GM21619 (cell line): ENCODE results near the gene KCNH1.

Experiments used
- ATAC-seq: cut with Tn5 transposase; IDR thresholded peaks from one replicate; pipeline ENCODE4 v1.9.1; 2021; ENCODE audit not compliant: unreplicated experiment

The KCNH1 gene, protein sequence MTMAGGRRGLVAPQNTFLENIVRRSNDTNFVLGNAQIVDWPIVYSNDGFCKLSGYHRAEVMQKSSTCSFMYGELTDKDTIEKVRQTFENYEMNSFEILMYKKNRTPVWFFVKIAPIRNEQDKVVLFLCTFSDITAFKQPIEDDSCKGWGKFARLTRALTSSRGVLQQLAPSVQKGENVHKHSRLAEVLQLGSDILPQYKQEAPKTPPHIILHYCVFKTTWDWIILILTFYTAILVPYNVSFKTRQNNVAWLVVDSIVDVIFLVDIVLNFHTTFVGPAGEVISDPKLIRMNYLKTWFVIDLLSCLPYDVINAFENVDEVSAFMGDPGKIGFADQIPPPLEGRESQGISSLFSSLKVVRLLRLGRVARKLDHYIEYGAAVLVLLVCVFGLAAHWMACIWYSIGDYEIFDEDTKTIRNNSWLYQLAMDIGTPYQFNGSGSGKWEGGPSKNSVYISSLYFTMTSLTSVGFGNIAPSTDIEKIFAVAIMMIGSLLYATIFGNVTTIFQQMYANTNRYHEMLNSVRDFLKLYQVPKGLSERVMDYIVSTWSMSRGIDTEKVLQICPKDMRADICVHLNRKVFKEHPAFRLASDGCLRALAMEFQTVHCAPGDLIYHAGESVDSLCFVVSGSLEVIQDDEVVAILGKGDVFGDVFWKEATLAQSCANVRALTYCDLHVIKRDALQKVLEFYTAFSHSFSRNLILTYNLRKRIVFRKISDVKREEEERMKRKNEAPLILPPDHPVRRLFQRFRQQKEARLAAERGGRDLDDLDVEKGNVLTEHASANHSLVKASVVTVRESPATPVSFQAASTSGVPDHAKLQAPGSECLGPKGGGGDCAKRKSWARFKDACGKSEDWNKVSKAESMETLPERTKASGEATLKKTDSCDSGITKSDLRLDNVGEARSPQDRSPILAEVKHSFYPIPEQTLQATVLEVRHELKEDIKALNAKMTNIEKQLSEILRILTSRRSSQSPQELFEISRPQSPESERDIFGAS

DNA sequence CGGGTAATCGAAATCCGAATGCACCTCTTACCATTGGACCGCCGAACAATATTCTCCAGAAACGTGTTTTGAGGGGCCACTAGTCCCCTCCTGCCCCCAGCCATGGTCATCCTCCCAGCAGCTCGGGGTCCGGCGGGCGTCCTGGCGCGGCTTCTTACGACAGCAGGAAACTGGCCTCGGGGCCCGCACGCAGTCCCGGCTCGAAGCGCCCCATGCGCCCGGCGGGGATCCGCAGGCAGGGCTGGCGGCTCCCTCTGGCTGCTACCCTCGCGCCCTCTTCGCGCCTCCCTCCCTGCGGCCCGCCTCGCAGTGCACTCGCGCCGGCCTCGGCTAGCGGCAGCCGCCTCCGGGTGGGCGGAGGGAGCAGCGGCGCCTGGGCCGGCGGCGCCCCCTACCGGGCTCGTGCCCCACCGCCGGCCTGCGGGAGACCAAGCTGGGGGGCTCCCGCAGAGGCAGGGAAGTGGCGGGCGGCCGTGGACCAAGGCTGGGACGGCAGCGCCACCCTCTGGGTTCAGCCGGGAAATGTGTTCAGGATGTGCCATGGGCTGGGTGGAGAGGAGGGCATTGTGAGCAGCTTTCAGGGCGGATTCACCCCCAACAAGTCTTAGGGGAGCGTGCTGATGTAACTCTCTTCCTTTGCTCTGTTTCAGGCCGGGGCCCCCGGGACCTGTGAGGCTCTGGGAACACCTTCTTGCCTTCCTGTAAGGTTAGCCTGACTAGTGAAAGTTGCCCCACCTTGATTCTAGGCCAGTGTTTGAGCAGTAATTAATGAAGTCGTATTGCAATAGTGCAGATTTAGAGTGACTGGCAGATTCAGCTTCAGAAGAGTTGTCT lies at the start of gene KCNH1:
Gene KCNH1, minus strand, starts transcription at position 313 of the 834 bp plus-strand sequence. Its CDS starts 203 bp downstream, at position 110.
- ATAC-seq, result peak; percentile 90

DNA sequence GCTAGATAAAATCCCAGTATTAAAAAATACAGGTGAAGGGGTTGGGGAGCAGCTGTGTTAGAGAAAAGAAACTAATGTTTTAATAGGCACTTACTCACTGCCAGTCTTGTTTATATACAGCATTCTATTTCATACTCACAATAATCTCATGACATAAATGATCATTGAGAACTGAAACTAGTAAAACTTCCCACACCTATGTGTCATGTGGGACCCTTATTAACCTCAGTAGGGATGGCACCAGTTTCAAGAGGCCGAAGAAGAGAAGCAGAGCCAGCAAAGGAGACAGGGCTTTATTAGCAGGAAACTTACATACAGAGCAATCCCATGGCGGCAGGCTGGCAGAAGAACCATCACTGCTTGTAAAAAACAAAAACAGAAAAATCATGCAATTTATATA lies 48.8 kb upstream of the KCNH1 start:
- no peak for ATAC-seq

DNA sequence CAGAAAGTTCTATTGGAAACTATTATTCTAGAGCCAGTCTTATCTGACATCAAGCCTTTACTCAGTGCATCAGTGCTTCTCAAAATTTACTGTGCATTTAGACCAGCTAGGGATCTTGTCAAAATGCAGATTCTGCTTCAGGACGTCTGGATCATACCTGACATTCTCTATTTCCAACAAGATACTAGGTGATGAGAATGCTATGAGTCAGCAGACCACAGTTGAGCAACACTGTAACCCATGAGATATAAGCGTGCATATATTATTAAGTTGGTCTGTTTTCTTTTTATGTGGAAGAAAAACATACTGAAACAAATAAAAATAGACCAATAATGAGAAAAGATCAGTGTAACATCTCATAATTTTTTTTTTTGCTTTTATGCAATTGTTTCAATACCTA lies 40.4 kb upstream of the KCNH1 start:
- no peak for ATAC-seq

DNA sequence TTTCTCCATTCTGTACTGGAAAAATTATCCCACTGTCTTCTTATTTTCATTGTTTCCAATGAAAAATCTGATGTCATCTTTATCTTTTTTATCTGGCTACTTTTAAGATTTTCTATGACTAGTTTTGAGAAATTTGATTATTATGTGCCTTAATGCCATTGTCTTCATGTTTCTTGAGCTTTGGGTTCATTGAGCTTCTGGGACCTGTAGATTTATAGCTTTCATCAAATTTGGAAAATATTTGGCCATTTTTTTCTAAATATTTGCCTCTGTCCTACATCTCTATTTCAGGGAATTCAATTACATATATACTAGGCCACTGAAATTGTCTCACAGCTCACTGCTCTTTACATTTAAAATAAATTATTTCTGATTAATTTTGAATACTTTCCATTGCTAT lies 38.7 kb upstream of the KCNH1 start:
- ATAC-seq, result no peak

DNA sequence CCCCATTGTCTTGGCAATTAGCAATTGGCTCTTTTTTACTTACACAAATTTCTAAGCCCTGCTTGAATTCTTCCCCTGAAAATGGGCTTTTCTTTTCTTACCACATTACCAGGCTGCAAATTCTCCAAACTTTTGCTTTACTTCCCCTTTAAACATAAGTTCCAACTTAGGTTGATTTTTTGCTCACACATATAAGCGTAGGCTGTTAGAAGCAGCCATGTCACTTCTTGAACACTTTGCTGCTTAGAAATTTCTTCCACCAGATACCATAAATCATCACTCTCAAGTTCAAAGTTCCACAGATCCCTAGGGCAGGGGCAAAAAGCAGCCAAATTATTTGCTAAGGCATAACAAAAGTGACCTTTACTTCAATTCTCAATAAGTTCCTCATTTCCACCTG lies 35.4 kb upstream of the KCNH1 start:
- no peak for ATAC-seq

DNA sequence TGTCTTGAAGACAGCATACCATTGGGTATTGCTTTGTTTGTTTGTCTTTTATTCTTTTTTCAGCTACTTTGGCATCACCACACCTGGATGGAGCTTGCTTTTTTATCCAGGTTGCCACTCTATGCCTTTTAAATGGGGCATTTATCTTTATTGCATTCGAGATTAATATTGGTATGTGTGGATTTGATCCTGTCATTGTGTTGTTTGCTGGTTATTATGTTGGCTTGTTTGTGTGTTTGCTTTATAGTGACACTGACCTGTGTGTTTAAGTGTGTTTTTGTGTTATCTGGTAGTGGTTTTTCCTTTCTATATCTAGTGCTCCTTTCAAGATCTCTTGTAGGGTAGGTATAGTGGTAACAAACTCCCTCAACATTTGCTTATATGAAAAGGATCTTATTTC lies 24.9 kb upstream of the KCNH1 start:
- no peak for ATAC-seq

DNA sequence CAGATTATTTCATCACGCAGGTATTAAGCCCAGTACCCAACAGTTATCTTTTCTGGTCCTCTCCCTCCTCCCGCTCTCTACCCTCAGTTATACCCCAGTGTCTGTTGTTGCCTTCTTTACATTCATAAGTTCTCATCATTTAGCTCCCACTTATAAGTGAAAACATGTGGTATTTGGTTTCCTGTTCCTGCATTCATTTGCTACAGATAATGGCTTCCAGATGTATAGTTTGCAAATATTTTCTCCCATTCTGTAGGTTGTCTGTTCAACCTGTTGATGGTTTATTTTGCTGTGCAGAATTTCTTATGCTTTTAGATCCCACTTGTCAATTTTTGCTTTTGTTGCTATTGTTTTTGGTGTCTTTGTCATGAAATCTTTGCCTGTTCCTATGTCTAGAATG lies 21.1 kb upstream of the KCNH1 start:
- ATAC-seq, result no peak

DNA sequence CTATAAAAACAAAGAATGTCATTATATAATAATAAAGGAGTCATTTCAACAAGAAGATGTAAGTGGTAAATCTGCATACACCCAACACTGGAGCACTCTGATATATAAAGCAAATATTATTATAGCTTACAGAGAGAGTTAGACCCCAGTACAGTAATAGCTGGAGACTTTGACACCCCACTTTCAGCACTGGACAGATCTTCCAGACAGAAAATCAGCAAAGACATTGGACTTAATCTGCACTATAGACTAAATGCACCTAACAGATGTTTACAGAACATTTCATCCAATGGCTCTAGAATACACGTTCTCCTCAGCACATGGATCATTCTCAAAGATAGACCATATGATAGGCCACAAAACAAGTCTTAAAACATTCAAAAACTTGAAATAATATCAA lies 20.0 kb upstream of the KCNH1 start:
- no peak for ATAC-seq

DNA sequence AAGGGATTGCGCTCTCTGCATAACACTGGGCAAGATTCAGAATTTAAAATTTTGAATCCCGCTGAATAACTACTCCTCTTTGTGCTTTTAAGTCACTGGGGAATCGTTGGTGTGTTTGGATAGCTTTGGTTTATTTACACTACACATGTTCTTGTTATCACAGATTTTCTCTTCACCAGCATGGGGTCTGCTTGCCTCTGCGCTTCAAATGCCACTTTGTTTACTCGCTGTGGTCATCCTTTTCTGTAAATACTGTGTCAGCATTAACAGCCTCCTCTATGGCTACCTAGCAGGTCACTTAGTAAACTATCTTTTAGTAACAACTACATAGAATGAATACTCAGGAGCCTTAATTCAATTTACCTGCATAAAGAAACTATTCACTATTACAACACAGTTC lies 14.4 kb upstream of the KCNH1 start:
- ATAC-seq, result no peak

DNA sequence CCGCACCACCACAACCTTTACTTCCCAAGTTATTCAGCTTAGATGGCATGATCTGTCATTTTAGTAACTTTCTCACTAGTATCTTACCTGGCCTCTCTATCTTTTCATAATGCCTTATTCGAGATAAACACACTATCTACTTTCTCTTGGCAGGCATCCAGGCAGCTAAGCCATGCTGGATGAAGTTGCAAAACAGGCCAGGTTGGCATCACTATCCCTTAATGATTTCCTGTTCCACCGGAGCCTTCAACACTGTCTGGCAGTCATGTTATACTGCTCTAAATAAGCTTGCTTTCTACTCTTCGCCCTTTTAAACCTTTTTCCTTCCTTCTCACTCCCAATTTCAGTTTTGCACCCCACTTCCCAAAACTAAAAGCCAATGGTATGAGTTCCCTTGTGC lies 12.0 kb upstream of the KCNH1 start:
- ATAC-seq, result no peak

DNA sequence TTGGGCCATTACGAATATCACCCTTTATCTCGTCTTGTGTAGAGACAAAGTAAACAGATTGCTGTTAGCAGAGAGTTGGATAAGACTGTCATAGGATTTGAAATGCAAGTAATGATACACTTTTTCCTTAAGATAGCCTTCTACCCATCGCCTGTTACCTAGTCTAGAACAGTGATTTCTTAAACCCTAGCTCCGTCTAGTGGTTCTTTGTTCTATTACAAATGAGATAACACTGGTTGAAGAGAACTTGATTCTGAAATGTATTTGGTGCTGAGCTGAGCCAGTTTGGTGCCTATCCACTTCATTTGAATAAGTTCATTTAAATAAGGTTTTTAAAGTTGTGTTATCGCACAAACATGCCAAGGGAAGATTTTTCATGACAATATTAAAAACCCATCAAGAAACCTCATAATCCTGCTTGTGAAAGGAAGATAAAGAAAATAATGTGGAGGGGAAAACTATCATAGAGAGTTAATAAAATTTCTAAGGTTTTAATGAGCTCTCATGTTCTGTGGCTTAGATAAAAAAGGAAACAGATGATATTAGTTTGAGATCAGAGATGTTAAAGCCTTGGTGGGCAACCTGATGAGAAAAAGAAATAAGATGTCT lies 1.5 kb upstream of the KCNH1 start:
- ATAC-seq, result no peak

DNA sequence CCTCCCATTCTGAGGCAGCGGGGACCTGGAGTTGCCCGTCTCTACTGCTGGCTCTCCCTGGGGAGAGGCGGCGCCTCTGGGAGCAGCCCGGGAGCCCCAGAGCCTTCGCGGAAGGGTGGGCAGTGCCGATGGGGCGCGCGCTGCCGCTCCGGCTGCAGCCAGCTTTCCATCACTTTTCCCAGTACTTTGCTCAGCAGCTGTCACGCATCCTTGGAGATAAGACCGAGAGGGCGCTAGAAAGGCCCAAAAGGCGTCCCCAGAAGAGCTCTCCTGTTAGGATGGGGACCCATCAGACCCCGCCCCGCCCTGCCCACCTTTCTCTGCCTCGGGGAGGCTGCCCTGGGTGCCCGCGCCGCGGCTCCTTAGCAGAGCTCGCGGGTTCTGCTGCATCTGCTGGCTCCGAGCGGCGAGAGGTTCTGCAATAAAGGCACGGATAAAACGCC lies 534 bp downstream of the KCNH1 start:
- no peak for ATAC-seq

DNA sequence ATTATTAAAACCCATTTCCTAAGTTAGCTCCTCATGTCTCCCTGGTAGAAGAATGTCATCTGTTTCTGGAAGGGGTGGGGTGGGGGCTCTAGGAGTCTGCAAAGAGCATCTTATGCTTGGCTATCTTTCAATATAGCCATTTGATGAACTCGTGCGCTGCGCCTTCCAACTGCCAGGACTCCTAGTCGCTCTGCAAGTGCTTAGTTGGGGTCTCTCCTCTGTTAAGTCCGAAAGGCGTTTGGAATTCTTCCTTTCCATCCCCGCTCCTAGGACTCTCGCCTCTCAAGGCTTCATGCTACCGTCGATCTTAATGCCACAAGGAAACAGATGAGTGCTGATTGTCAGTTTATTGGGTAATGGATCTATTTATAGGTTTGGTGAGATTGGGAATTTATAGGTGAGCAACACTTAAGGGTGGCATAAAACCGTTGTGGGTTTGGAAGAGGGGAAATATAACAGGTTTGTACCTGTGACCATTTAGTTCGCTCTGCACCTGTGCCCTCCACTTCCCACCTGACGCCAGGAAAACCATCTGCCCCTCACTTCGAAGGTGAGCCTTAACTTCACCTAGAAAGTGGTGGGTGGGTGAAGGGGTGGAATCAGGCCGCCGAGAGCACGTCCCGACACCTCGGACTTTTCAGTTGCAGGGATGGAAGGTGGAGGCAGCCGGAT lies 1.1 kb downstream of the KCNH1 start:
- no peak for ATAC-seq

DNA sequence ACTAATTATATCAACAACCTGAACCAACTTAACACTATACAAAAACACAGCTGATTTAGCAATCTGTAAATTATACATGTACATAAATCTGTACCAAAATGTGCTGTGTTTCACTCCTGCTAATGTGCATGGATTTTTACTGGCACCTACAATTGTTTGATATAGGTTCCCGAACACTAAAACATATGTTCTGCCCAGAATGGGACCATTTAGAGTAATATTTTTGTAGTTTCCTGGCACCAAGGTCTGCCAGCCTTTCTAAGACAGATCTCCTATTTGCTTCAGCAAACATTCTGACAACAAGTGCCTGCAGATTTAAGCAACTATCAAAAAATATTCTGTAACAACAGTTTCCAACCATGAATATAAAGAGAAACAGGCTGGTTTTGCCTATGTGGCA lies 4.2 kb downstream of the KCNH1 start:
- no peak for ATAC-seq

DNA sequence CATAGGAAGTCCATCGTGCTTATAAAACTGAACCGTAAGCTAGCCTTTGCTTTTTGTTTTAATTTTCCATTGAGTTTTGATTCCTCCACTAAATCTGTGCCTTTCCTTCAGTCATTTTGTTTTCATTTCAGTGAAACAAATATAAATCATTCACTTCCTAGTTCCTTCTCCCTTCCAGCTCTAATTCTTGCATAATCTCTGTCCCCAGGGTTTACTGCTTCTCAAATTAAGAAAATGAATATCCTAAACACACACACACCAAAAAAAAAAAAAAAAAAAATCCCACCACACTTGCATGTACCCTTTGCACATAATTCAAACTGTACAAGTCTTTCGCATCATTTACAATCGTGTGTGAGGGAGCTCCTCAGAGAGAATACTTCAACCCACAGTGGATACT lies 6.8 kb downstream of the KCNH1 start:
- ATAC-seq, result no peak

DNA sequence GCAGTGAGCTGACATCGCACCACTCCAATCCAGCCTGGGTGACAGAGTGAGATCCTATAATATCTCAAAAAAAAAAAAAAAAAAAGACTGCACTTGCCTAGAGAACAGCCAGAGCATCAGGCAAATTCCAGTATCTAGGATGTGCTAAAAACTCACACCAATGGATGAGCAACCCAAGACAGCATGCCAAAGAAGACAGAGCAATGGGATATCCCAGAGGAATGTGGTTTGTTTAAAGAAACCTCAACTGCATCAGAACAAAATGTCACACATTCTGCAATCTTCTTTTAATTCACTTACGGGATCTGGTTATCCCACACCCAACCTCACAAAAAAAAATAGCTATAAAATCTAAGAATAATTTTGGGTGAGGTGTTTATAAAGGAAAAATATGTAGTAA lies 7.3 kb downstream of the KCNH1 start:
- no peak for ATAC-seq

DNA sequence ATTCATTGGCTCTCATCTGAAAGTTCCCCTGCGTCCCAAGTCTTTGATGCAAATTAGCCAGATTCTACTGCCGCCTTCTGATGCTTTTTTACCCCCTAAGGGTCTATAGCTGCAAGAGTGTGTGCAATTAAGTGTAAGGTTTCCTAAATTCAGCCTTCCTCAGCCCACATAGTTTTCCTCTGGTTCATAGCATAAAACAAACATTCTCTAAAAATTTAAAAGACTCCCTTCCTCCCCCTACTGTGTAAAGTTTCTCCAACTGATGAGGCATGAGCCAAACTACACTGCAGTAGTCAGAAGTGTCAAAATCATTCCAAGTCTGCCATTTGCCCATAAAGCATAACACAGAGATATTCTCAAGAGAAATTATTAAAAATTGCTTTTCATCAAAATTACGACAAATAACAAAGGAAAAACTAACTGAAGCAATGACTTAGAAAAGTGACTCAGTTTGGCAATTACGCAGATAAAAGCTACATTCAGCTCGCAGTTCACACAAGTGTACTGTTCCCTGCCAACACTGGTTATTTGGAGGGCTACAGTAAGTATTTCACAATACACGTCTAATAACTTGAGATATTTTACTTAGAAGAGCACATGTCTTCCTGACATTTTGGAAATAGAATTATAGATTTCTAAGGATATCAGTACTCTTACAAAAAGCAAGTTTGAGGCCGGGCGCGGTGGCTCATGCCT lies 15.4 kb downstream of the KCNH1 start:
- no peak for ATAC-seq

DNA sequence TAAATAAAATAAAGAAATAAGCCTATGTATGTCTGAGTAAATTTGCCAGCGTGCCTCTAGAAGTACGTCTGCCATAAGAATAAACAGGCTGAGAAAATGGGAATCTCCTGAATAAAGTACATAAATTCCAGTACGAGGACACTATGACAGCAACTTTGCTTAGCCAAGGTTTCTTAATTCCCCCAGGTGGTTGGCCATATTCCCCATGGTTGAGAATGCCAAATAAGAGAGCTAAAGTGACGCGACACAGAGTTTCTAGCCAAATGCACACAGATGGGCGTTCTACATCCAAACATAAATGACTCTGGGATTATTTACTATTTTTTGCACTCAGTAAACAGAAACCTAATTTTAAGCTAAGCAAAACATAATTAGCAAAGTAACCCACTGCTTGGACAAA lies 19.5 kb downstream of the KCNH1 start:
- no peak for ATAC-seq

DNA sequence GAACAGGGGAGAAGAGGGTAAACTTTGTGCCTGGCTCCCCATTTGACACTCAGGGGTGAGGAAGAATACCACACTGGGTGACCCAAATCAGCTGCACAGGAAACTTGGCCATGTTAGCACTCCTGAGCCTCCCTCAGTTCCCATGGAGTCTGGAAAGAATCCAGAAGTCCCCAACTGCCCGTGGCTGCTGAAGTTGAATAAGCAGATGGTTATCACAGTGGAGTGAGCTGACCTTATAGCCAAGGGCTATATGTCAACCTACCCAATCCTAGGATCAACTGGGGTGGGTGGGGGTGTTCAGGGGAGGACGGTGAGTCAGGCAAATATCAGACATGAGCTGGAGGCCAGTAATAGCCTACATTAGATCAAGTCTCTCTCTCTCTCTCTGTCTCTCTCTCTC lies 20.4 kb downstream of the KCNH1 start:
- no peak for ATAC-seq

DNA sequence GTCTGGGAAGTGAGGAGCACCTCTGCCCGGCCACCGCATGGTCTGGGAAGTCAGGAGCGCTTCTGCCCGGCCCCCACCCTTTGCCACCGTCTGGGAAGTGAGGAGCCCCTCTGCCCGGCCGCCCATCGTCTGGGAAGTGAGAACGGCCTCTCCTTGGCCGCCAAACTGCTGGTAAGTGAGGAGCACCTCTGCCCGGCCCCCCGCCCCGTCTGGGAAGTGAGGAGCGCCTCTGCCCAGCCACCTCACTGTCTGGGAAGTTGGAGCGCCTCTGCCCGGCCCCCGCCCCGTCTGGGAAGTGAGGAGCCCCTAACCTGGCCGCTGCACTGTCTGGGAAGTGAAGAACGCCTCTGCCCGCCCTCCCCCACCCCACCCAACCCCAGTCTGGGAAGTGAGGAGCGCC lies 22.6 kb downstream of the KCNH1 start:
- no peak for ATAC-seq
